Putamen (tissue), 1 donor: ENCODE data around the gene USP10.
"Not testable (repeated sequence)": the region's sequence is repeated elsewhere in the genome, so short reads cannot be mapped to it uniquely, and the experiment has no call there.

Experiments used
- DNase-seq: peaks from one replicate; pipeline ENCODE4 v3.0.0-alpha.2; 2016; ENCODE audit warnings: low spot score

The USP10 gene

DNA sequence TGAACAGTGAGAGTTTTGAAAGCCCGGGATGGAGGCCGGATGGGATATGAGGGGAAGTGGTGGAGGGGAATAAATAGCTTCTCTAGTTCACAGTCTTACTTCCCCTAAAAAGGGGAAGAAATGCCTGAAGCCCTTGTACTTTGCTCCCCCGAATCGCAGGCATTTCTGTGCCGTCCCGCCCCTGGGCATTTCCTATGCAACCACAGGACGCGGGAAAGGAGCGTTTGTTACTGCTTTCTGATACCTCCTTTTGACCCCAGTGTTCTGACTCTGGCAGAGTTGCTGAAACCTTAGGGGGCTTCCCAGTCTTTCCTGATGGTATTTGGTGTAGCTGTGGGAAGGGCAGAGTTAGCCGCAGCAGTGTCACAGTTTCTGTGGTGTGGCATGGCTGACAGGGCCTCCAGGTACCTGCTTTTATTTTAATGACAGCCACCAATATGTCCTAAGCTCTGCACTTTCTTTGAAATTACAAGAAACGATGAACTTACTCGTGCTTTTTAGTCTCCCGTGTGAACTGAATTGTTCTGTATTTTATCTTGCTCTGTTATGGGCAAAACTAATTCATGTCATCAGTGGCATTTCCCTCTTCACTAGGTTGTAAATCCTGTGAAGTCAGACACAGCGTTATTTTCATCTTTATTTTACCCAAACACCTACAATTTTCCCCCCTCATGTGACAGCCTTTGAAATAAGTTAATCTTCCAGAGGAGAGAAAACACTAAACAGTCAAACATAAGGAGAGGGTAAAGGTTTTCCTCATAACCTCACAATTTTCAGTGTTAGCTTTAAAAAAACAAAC is 27.1 kb downstream of the USP10 start:
- peak; percentile 42 for DNase-seq

DNA sequence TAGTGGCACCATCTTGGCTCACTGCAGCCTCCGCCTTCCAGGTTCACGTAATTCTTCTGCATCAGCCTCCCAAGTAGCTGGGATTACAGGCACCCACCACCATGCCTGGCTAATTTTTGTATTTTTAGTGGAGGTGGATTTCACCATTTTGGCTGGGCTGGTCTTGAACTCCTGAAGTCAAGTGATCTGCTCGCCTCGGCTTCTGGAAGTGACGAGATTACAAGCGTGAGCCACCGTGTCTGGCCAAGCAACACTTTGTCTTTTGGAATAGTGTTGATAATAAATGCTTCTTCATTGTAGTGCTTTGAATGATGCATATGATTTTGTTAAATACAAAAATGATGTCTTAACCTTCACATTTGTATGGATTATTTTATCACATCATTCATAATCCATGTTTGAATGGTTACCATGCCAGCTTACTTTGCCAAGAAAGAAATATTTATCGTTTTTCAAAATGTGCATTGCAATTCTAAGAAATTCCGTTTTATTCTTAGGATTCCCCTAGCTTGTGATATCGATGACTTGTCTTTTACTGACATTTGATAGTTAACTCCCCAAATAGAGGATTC is 29.1 kb downstream of the USP10 start:
- DNase-seq, result no peak

DNA sequence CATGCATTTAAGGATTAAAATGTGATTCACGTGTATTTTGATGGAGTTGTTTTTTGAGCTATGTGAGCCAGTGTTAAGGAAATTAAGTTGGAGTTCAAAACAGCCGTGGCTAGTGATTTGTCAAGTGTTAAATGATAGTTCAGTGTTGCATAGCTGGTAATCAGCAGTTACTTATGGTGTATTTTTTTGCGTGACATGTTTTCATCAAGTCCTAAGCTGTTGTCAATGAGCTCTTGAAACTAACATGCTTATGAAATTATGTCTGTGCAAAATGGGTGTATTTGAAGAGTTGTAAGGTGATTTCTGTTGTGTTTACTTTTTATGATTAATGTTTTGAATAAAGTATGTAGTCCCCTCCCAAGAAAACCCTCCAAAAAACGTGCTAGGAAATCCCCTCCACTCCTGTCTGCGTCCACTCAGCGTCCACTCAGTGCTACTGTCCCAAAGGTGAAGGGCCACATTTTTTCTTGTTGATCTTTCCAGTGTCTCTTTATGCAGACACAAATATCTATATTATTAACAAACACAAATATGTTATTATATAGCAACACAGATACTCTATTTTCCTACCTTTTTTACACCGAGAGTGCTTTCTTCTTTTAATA is 30.0 kb downstream of the USP10 start:
- DNase-seq, result no peak

- no peak for DNase-seq
These were observed 30.8 kb downstream of the USP10 start for GRCh38 chr16:84730406-84731106.

GRCh38 chr16:84732332-84732673 is 32.5 kb downstream of the USP10 start:
- not testable (repeated sequence) for DNase-seq

- no peak for DNase-seq
These were observed 33.0 kb downstream of the USP10 start for GRCh38 chr16:84732674-84733352.

GRCh38 chr16:84735849-84736586 is 36.2 kb downstream of the USP10 start:
- no peak for DNase-seq

DNA sequence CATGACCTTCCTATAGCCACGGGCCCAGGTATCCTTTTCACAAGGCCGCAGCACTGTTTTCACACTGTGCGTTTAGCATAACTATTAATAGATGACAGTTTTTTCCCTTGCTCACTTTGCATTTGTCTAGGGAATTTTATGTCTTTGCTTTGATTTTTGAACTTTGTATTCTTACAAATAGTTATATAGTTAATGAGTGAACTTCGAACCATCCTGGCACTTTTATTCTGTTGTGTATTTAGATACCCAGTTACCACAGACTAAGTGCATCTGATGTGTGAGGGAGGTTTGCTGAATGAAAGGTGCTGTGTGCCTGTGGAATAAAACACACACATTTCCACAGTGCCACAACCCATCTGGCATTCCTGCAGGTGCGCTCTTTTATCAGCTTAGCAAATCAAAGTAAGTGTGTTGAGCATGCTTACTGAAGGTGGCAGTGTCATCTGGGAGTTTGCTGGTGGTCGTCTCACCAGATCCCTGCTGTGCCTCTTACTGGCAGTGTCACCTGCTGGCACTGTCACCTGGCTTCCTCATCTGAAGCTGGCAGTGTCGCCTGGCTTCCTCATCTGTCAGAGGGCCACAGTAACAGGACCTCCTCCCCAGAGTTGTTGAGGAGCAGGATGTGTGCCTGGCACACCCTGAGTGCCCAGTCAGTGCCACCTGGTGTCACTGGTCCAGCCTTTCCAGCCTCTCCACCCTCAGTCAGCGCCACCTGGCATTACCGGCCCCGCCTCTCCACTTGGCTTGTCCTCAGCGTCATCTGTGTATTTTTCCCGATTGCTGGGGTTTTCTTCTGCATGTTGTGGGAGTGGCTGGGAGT is 37.6 kb downstream of the USP10 start:
- no peak for DNase-seq

GRCh38 chr16:84738255-84739038 is 38.6 kb downstream of the USP10 start:
- DNase-seq, result peak; percentile 46

GRCh38 chr16:84739349-84740124 is 39.7 kb downstream of the USP10 start:
- no peak for DNase-seq

- DNase-seq, result no peak
These were observed 40.9 kb downstream of the USP10 start for GRCh38 chr16:84740596-84741116.

GRCh38 chr16:84741340-84741830 is 41.6 kb downstream of the USP10 start:
- peak; percentile 68 for DNase-seq

- no peak for DNase-seq
These were observed 42.9 kb downstream of the USP10 start for GRCh38 chr16:84742641-84743092.

GRCh38 chr16:84746231-84746630 is 46.4 kb downstream of the USP10 start:
- DNase-seq, result no peak

DNA sequence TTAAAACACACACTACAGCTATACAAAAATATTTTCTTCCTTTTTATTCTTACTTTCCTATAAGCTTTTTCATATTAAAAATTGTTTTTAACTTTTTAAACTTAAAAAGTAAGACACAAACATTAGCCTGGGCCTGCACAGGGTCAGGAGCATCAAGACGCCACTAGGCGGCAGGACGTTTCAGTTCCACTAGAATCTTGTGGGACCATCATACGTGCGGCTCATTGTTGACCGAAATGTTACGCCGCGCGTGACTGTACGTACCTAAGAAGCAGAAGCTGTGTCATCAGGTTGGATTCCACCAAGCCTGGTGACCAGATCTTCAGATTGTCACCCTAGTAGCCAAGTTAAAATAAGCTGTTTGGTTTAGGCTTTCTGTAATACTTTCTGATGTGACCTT is 47.1 kb downstream of the USP10 start:
- DNase-seq, result no peak

GRCh38 chr16:84748247-84748646 is 48.4 kb downstream of the USP10 start:
- not testable (repeated sequence) for DNase-seq

GRCh38 chr16:84749072-84749471 is 49.3 kb downstream of the USP10 start:
- DNase-seq, result no peak

DNA sequence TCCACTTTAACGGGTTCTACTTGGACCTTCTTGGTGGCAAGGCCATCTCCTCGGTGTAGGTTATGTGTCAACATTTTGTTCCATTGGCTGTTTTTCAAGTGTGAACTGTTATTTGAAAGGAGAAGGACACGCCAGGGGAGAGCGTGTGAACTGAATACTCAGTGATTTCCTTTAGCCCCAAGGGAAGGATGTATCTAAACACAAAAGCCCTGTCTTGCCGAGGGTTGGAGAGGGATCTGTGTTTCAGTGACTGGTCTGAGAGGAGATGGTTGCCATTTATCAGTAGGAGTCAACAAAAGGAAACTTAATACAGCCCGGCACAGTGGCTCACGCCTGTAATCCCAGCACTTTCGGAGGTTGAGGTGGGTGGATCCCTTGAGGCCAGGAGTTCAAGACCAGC is 50.0 kb downstream of the USP10 start:
- DNase-seq, result no peak

DNA sequence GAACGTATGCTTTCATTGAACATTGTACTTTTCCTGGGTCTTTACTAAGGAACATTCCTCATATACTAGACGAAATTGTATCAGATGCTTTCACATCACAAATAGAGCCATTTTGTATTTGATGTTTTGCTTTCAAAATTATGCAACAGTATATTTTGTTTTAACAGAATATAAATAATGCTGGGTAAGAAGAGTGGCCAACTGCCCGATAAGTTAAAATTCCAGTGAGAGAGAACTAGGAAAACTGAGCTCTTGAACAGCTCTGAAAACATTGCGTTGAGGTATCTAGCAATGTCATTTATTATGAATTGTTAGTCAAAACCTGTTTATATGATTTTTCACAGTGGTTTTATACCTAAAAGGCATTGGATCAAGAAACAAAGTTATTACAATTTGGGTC is 50.8 kb downstream of the USP10 start:
- no peak for DNase-seq
